NOMO-1 treated with DMSO at 0.1 percent for 48 hours (cell line): ENCODE measurements around the gene PC.
"Not testable (repeated sequence)": the region's sequence is repeated elsewhere in the genome, so short reads cannot be mapped to it uniquely, and the experiment has no call there.

Experiments
- DNase-seq: peaks from one replicate; lab custom pipeline; 2025; ENCODE audit not compliant: unreplicated experiment; lab: John Stamatoyannopoulos, UW

PC gene

DNA sequence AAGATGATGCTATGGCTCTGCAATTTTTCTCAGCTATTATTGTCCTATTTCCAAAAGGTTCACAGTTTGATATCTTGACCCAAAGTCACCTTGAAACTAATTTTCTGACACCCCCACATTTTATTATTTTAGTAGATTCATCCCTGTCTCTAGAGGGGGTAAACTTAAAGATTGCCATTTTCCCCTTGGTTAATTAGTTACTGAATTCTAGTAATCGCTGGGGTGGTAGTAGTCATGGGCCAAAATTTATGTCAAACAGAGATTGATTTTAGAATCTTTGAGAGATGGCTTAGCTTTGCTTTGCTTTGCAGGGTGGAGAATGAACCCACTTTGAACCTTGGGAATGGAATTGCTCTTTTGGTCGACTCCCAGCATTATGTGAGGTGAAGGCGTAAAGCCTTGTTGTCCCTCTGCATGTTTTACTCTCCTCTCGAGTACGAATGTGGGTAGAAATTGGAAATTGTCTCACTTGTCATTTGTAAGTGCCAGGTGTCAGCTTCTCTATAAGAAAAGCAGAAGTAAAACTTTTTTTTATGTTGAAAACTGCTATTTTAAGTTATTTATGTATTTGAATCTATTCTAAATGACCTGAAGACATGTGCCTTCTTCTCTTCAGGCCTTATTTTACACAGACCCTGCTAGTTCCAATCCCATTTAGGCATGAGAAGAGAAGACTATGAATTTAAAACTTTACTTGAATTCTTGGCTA lies 157.3 kb downstream of the PC start:
- DNase-seq = peak; percentile 22

DNA sequence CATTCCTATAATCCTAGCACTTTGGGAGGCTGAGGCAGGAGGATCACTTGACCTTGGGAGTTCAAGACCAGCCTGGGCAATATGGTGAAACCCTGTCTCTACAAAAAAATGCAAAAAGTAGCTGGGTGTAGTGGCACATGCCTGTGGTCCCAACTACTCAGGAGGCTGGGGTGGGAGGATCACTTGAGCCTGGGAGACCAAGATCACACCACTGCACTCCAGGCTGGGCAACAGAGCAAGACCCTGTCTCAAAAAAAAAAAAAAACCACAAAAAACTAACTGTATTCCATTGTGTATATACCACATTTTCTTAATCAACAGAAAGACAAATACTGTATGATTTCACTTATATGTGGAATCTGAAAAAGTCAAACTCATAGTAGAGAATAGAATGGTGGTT lies 158.4 kb downstream of the PC start:
- not testable (repeated sequence) for DNase-seq
